Measurements from ENCODE around the gene FAM3A. TPM values are rescaled to one million over a fixed set of nuclear protein-coding genes. Genes with fewer than 3 reads are reported as not detected.

Gene FAM3A
- total and polyA plus RNA-seq, 9 of the 15 experiments (the other 6 are each of a cell fraction or from before 2014, with no cell fraction given): 0.75 to 70.6 (median 27.0) TPM

- TF ChIP-seq PREB (CRISPR knock-in tag; IDR thresholded peaks at IDR 0.05) (no peak), PKNOX1 (IDR thresholded peaks at IDR 0.05) (peak; percentile 63), CREB1 (IDR thresholded peaks at IDR 0.05) (no peak), CREB1 (CRISPR knock-in tag; IDR thresholded peaks at IDR 0.05) (no peak), RBM25 (IDR thresholded peaks at IDR 0.05; ENCODE audit: low read depth, low read length, severe bottlenecking) (no peak)
Observed at GRCh38 chrX:154495472-154495922, 20.5 kb downstream of the FAM3A start (continued).

DNA sequence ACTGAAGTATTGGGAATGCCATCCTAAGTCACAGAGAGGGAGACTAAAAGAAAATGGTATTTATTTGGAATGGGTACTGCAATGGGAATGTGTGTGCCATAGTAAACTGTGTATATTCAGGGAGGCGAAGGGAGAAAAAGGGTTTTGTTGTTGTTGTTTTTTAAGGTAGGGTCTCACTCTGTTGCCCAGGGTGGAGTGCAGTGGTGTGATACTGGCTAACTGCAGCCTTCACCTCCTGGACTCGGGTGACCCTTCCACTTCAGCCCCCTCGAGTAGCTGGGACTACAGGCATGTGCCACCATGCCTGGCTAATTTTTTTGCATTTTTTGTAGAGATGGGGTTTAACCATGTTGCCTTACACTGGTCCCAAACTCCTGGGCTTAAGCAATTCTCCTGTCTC is 21.3 kb downstream of the FAM3A start:
- 31% methylated on average over 3 of the region's 3 CpGs for WGBS (ENCODE audit: insufficient coverage, low coverage, missing lambda C conversion rate)
- H3K36me3 ChIP-seq (ENCODE audit: control insufficient read depth, insufficient read depth, low read length): no peaks in the 10 kb centered on the region
- H3K27ac ChIP-seq (ENCODE audit: extremely low read depth, low read depth, low read length): peak overlapping the region; percentile 87
- H3K9ac ChIP-seq (ENCODE audit: insufficient read depth in 1 of 2, low read depth in 2 of 2, low read length in 2 of 2): peak overlapping the region; percentile 56 to 66; a peak in 3 of 4 replicates
- no peaks in the 10 kb centered on the region for H3K9me3 ChIP-seq (replicated peaks; ENCODE audit: control insufficient read depth, insufficient read depth, low read depth, low read length)
- no peaks in the 10 kb centered on the region for H3K27me3 ChIP-seq (ENCODE audit: control insufficient read depth in 2 of 2, insufficient read depth in 2 of 2, low read length in 2 of 2)
- peaks cover 12% of the 10 kb centered on the region for H3K79me2 ChIP-seq (ENCODE audit: control insufficient read depth, insufficient read depth, low read length)
- CTCF ChIA-PET (ENCODE audit: low intra/inter-chr PET ratio): interaction anchor here (1.5 kb wide), 1 partner anchor 40 kb away, joined by 4 read pairs; no protein-coding TSS in a partner anchor
- peaks cover under 1% of the 10 kb centered on the region; the same call in 1 of the 2 replicates for H4K20me1 ChIP-seq (replicated peaks; ENCODE audit: control insufficient read depth, insufficient read depth, low read length)
- FAIRE-seq (no peak), DNase-seq (ENCODE audit: extremely low read depth in 1 of 4, low spot score in 3 of 4) (no peak), ATAC-seq (no peak)
- intact Hi-C loops (cut with micrococcal nuclease) (loop anchor here (5.0 to 10.0 kb wide), 2 partner anchors 33 to 120 kb away; partner anchors contain the start of genes EMD and FLNA), in situ Hi-C loops (cut with MboI) (no loop called here)
- TF ChIP-seq MBD2 (IDR thresholded peaks at IDR 0.05; ENCODE audit: borderline replicate concordance, low read depth) (no peak), ZNF263 (CRISPR knock-in tag; IDR thresholded peaks at IDR 0.05; ENCODE audit: borderline replicate concordance) (no peak), ZNF551 (CRISPR knock-in tag; IDR thresholded peaks at IDR 0.05) (no peak), ZNF121 (CRISPR knock-in tag; conservative IDR thresholded peaks at IDR 0.05) (peak; percentile 59)
- H3K4me2 ChIP-seq (ENCODE audit: insufficient read depth, low read length): peak overlapping the region; percentile 43
- peaks cover 42 to 46% of the 10 kb centered on the region in 2 experiments for H3K4me1 ChIP-seq (replicated peaks in 1 of 2; ENCODE audit: control insufficient read depth in 2 of 2, insufficient read depth in 2 of 2, low read length in 2 of 2)
- no TSS peak for BruUV-seq (replicated peaks)
- H3K4me3 ChIP-seq: no peak overlapping the region
- no peaks in the 10 kb centered on the region for H3K9me1 ChIP-seq (ENCODE audit: control insufficient read depth, insufficient read depth, low read length)
- H2AFZ ChIP-seq (ENCODE audit: low read depth, low read length): 0 out of 2 replicates have a peak overlapping the region, but pooled peaks have one; percentile 24
- POLR2A ChIA-PET: no interaction called here
